Mononuclear cell (primary cell): ENCODE measurements around the gene FBXO31. TPM values are rescaled to one million over a fixed set of nuclear protein-coding genes. Genes with fewer than 3 reads are reported as not detected.

ENCODE experiments used
- H3K27me3 ChIP-seq: 2 replicates; pipeline ENCODE4 v1.6.0; 2011; ENCODE audit warnings: low read length, control low read depth; ENCODE audit not compliant: insufficient read depth
- H3K4me1 ChIP-seq: 2 replicates; pipeline ENCODE4 v1.5.1; 2011; ENCODE audit warnings: mild to moderate bottlenecking, low read length, control low read depth; ENCODE audit not compliant: insufficient read depth
- H3K4me3 ChIP-seq: 2 replicates; pipeline ENCODE4 v1.5.1; 2011; ENCODE audit warnings: mild to moderate bottlenecking, low read length, moderate library complexity
- H3K9me3 ChIP-seq: 2 replicates; pipeline ENCODE4 v1.5.1; 2011; ENCODE audit warnings: low read depth, mild to moderate bottlenecking, control low read depth, low read length
- total RNA-seq: library from RNA; depleted of rRNA; stranded (reverse); fragments of >200 nt; gene quantifications from one replicate; pipeline ENCODE4 v1.2.3, GENCODE V29; 2012

Gene FBXO31
- total RNA-seq, 1 donor = 17.3 TPM

DNA sequence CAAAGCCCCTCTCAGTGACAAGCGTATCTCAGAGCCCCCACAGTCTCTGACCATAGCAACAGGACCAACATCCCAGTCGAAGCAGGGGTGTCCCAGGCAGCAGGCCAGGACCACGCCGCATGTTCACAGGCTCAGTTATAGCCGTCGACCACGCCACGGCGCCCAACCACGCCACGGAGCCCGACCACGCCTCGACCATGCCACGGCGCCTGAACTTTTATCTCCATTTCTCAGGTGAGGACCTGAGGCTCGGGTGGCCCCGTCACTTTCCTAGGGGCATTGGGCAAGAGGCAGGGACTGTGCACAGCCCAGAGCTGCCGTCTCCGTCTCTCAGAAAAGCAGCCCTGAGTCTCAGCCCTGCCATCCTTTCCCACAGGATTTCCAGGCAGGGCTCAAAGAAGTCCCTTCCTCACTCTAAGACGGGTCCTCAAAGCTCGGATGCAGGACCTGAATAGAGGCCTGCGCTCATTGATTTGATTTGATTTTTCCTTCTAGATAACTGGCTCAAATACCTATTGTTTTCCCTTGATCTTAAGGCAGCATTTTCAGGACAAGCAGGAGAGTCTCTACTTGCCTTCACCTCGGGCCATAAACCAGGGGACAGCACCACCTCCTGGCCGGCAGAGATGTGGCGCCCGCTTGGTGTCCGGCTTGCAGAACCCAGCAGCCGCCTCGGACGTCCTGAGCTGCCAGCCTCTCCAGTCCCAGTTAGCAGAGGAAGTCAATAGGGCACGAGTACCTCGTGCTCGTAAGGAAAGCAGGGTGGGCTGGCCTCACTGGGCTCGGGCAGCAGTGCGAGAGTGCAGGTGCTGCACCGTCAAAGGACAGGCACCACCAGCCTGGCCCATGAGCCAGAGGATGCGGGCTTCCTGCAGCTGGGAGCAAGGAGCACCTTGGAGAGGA is 105.1 kb downstream of the FBXO31 start:
- no peaks in the 10 kb centered on the region for H3K27me3 ChIP-seq
- H3K9me3 ChIP-seq = no peaks in the 10 kb centered on the region
- H3K4me3 ChIP-seq = no peak overlapping the region
- no peaks in the 10 kb centered on the region for H3K4me1 ChIP-seq

Other genes starting within 250 kb of the FBXO31 start
- gene C16orf95, start 66.4 kb downstream of the FBXO31 start, total RNA-seq = 0.42 TPM
- 63.1 TPM for gene MAP1LC3B, start 8.6 kb upstream of the FBXO31 start, total RNA-seq
- 6.0 TPM for gene ZCCHC14, start 109.2 kb upstream of the FBXO31 start, total RNA-seq
- gene JPH3, start 218.7 kb upstream of the FBXO31 start, total RNA-seq = not detected